K562 (cell line): ENCODE measurements around the gene ZNF891. TPM values are rescaled to one million over a fixed set of nuclear protein-coding genes. Genes with fewer than 3 reads are reported as not detected.

ENCODE experiments used
- CEBPG ChIP-seq, 3 experiments: fragments of 200-800 bp in 1 of 3; sonication (Bioruptor generic) in 1 of 3; sonication (generic) in 1 of 3; formaldehyde crosslinking in 1 of 3; IDR thresholded peaks in 2 of 3; conservative IDR thresholded peaks in 1 of 3; 2 replicates each; pipeline versions ENCODE4 v1.6.1 to v1.8.0; 2016 to 2022; ENCODE audit warnings: missing compliant biosample characterization in 2 of 3, missing genetic modification characterization in 2 of 3, mild to moderate bottlenecking in 1 of 3, missing genetic modification reagents in 1 of 3
- MTA1 ChIP-seq: fragments of 450-650 bp; IDR thresholded peaks from 2 replicates; pipeline ENCODE4 v1.6.1; 2017; ENCODE audit warnings: borderline replicate concordance
- NFATC3 ChIP-seq: fragments of 450-650 bp; IDR thresholded peaks from 2 replicates; pipeline ENCODE4 v1.6.1; 2017; ENCODE audit warnings: mild to moderate bottlenecking
- SMARCE1 ChIP-seq: fragments of 450-650 bp; IDR thresholded peaks from 2 replicates; pipeline ENCODE4 v1.7.1; 2016; ENCODE audit warnings: mild to moderate bottlenecking
- TAF15 ChIP-seq: fragments of 200-400 bp; formaldehyde crosslinking; IDR thresholded peaks from 2 replicates; pipeline ENCODE4 v1.6.1; 2017; ENCODE audit warnings: mild to moderate bottlenecking, low read depth, low read length, moderate library complexity
- TGIF2 ChIP-seq: sonication (generic); formaldehyde crosslinking; IDR thresholded peaks from 2 replicates; pipeline ENCODE4 v1.8.1; 2022; ENCODE audit warnings: mild to moderate bottlenecking, missing genetic modification reagents, moderate library complexity
- ZC3H8 ChIP-seq: fragments of 450-650 bp; IDR thresholded peaks from 2 replicates; pipeline ENCODE4 v1.6.1; 2017
- ZNF174 ChIP-seq: fragments of 250-450 bp; sonication (Bioruptor Pico); IDR thresholded peaks from 2 replicates; pipeline ENCODE4 v1.4.0; 2020; ENCODE audit warnings: mild to moderate bottlenecking
- ZNF785 ChIP-seq: fragments of 250-450 bp; sonication (Bioruptor Pico); IDR thresholded peaks from 2 replicates; pipeline ENCODE4 v1.4.0; 2020; ENCODE audit warnings: mild to moderate bottlenecking
- polyA plus RNA-seq, 8 experiments: library from polyadenylated mRNA; depleted of rRNA in 4 of 8; stranded (reverse) in 5 of 8; unstranded in 3 of 8; fragments of >200 nt; fragmentation: Nextera tagmentation in 2 of 8; fragmentation: Illumina TruSeq in 1 of 8; extraction: Ambion mirVana in 2 of 8; extraction: Trizol in 1 of 8; gene quantifications; 2 replicates each; pipeline versions ENCODE4 v1.2.1 to v1.2.3, GENCODE V29; 2011 to 2014; ENCODE audit warnings: inconsistent platforms in 1 of 8, missing spikeins in 1 of 8
- total RNA-seq, 7 experiments: library from RNA; depleted of rRNA in 6 of 7; stranded (reverse); fragments of >200 nt in 6 of 7; fragmentation: Illumina TruSeq in 2 of 7; extraction: Trizol in 2 of 7; gene quantifications; 2 replicates each; pipeline versions ENCODE4 v1.2.1 to v1.2.3, GENCODE V29; 2011 to 2021; ENCODE audit warnings: low replicate concordance in 1 of 7
- TF ChIP-seq, protein P1 (sequence below), 2 experiments: fragments of 450-650 bp in 1 of 2; sonication (generic) in 1 of 2; formaldehyde crosslinking in 1 of 2; IDR thresholded peaks; 2 replicates each; pipeline versions ENCODE4 v1.7.1 to v1.9.0; 2016 to 2022; ENCODE audit warnings: inconsistent platforms in 1 of 2, mild to moderate bottlenecking in 1 of 2, missing genetic modification reagents in 1 of 2
- TF ChIP-seq, protein P2 (sequence below): fragments of 200-800 bp; sonication (Bioruptor generic); IDR thresholded peaks from 2 replicates; pipeline ENCODE4 v1.6.1; 2016; ENCODE audit warnings: missing genetic modification characterization, missing compliant biosample characterization
- TF ChIP-seq, protein P3 (sequence below): fragments of 250-450 bp; sonication (Bioruptor Pico); IDR thresholded peaks from 2 replicates; pipeline ENCODE4 v1.4.0; 2020; ENCODE audit warnings: mild to moderate bottlenecking

The ZNF891 gene
- total and polyA plus RNA-seq, 9 of the 15 experiments (the other 6 are each of a cell fraction or from before 2014, with no cell fraction given) = 0.41 to 2.0 (median 1.3) TPM

DNA sequence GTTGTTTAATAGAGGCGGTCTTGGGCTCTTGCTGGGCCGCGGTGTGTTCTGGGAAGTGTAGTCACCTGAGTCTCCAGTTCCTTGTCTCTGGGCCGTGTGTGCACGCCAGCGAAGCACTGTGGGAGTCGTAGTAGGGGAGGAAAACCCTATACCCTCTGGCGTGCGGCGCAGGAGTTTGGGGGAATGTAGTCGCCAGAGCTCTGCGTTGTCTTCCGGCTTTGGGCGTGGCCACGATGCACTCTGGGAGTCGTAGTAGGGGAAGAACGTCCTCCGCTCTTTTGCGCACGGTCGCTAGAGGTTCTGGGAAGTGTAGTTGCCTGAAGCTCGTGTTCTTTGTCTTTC lies 50.1 kb downstream of the ZNF891 start (continued):
- TF ChIP-seq, protein P1, sequence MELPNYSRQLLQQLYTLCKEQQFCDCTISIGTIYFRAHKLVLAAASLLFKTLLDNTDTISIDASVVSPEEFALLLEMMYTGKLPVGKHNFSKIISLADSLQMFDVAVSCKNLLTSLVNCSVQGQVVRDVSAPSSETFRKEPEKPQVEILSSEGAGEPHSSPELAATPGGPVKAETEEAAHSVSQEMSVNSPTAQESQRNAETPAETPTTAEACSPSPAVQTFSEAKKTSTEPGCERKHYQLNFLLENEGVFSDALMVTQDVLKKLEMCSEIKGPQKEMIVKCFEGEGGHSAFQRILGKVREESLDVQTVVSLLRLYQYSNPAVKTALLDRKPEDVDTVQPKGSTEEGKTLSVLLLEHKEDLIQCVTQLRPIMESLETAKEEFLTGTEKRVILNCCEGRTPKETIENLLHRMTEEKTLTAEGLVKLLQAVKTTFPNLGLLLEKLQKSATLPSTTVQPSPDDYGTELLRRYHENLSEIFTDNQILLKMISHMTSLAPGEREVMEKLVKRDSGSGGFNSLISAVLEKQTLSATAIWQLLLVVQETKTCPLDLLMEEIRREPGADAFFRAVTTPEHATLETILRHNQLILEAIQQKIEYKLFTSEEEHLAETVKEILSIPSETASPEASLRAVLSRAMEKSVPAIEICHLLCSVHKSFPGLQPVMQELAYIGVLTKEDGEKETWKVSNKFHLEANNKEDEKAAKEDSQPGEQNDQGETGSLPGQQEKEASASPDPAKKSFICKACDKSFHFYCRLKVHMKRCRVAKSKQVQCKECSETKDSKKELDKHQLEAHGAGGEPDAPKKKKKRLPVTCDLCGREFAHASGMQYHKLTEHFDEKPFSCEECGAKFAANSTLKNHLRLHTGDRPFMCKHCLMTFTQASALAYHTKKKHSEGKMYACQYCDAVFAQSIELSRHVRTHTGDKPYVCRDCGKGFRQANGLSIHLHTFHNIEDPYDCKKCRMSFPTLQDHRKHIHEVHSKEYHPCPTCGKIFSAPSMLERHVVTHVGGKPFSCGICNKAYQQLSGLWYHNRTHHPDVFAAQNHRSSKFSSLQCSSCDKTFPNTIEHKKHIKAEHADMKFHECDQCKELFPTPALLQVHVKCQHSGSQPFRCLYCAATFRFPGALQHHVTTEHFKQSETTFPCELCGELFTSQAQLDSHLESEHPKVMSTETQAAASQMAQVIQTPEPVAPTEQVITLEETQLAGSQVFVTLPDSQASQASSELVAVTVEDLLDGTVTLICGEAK (IDR thresholded peaks at IDR 0.05) = peak; percentile 95
- TF ChIP-seq, protein P1 (CRISPR knock-in tag; IDR thresholded peaks at IDR 0.05) = no peak
- no peak for TF ChIP-seq CEBPG (CRISPR knock-in tag; IDR thresholded peaks at IDR 0.05)
- TF ChIP-seq CEBPG (tag; conservative IDR thresholded peaks at IDR 0.05 in 1 of 2, IDR thresholded peaks at IDR 0.05 in 1 of 2) = no peak
- no peak for TF ChIP-seq TGIF2
- TF ChIP-seq ZC3H8 = no peak
- no peak for TF ChIP-seq TAF15
- TF ChIP-seq, protein P2, sequence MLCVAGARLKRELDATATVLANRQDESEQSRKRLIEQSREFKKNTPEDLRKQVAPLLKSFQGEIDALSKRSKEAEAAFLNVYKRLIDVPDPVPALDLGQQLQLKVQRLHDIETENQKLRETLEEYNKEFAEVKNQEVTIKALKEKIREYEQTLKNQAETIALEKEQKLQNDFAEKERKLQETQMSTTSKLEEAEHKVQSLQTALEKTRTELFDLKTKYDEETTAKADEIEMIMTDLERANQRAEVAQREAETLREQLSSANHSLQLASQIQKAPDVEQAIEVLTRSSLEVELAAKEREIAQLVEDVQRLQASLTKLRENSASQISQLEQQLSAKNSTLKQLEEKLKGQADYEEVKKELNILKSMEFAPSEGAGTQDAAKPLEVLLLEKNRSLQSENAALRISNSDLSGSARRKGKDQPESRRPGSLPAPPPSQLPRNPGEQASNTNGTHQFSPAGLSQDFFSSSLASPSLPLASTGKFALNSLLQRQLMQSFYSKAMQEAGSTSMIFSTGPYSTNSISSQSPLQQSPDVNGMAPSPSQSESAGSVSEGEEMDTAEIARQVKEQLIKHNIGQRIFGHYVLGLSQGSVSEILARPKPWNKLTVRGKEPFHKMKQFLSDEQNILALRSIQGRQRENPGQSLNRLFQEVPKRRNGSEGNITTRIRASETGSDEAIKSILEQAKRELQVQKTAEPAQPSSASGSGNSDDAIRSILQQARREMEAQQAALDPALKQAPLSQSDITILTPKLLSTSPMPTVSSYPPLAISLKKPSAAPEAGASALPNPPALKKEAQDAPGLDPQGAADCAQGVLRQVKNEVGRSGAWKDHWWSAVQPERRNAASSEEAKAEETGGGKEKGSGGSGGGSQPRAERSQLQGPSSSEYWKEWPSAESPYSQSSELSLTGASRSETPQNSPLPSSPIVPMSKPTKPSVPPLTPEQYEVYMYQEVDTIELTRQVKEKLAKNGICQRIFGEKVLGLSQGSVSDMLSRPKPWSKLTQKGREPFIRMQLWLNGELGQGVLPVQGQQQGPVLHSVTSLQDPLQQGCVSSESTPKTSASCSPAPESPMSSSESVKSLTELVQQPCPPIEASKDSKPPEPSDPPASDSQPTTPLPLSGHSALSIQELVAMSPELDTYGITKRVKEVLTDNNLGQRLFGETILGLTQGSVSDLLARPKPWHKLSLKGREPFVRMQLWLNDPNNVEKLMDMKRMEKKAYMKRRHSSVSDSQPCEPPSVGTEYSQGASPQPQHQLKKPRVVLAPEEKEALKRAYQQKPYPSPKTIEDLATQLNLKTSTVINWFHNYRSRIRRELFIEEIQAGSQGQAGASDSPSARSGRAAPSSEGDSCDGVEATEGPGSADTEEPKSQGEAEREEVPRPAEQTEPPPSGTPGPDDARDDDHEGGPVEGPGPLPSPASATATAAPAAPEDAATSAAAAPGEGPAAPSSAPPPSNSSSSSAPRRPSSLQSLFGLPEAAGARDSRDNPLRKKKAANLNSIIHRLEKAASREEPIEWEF (CRISPR knock-in tag) = 0 out of 2 replicates have a peak, but pooled peaks have one; percentile 5
- TF ChIP-seq SMARCE1 = no peak
- peak; percentile 99 for TF ChIP-seq MTA1
- TF ChIP-seq, protein P3, sequence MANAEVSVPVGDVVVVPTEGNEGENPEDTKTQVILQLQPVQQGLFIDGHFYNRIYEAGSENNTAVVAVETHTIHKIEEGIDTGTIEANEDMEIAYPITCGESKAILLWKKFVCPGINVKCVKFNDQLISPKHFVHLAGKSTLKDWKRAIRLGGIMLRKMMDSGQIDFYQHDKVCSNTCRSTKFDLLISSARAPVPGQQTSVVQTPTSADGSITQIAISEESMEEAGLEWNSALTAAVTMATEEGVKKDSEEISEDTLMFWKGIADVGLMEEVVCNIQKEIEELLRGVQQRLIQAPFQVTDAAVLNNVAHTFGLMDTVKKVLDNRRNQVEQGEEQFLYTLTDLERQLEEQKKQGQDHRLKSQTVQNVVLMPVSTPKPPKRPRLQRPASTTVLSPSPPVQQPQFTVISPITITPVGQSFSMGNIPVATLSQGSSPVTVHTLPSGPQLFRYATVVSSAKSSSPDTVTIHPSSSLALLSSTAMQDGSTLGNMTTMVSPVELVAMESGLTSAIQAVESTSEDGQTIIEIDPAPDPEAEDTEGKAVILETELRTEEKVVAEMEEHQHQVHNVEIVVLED (CRISPR knock-in tag) = peak; percentile 90
- no peak for TF ChIP-seq NFATC3
- no peak for TF ChIP-seq ZNF785 (CRISPR knock-in tag)
- no peak for TF ChIP-seq ZNF174
